PFSK-1 (cell line): ENCODE data around the gene HIPK2.

Experiments
- FOXP2 ChIP-seq: optimal IDR thresholded peaks from 2 replicates; pipeline ENCODE3; 2011; ENCODE audit warnings: borderline replicate concordance, control low read depth, inconsistent platforms; ENCODE audit not compliant: insufficient read depth; ENCODE audit errors: extremely low read length, extremely low read depth
- REST ChIP-seq, 2 experiments: IDR thresholded peaks; 2 replicates each; pipeline versions ENCODE4 v1.6.1 to v1.8.0; 2011 to 2012; ENCODE audit warnings: low read depth in 2 of 2, low read length in 2 of 2, control low read depth in 1 of 2, inconsistent platforms in 1 of 2, mild to moderate bottlenecking in 1 of 2, moderate library complexity in 1 of 2; ENCODE audit not compliant: insufficient read depth in 1 of 2
- SIN3A ChIP-seq: IDR thresholded peaks from 2 replicates; pipeline ENCODE4 v1.6.1; 2012; ENCODE audit warnings: mild to moderate bottlenecking, low read length, moderate library complexity, borderline replicate concordance; ENCODE audit not compliant: insufficient read depth

- no peak for TF ChIP-seq REST (IDR thresholded peaks at IDR 0.05; ENCODE audit: insufficient read depth in 1 of 2, low read depth in 2 of 2, low read length in 2 of 2)
- no peak for TF ChIP-seq FOXP2
- TF ChIP-seq SIN3A: no peak
These were observed 262.5 kb downstream of the HIPK2 start for GRCh38 chr7:139515266-139515665.
